Breast epithelium (tissue), 3 donors: ENCODE results near the gene PGM2.

ENCODE experiments used
- CTCF ChIP-seq, 3 donors: fragments of 450-650 bp; IDR thresholded peaks; one replicate each; pipeline ENCODE4 v1.5.1; 2016 to 2017; ENCODE audit warnings: antibody characterized with exemption in 3 of 3, mild to moderate bottlenecking in 3 of 3, moderate library complexity in 3 of 3
- POLR2A ChIP-seq: fragments of 450-650 bp; IDR thresholded peaks from one replicate; pipeline ENCODE4 v1.6.1; 2016; ENCODE audit warnings: antibody characterized with exemption, mild to moderate bottlenecking, moderate library complexity
- POLR2AphosphoS5 ChIP-seq, 3 donors: sonication (generic); formaldehyde crosslinking; IDR thresholded peaks; one replicate each; pipeline ENCODE4 v1.6.1; 2017; ENCODE audit warnings: antibody characterized with exemption in 3 of 3

GRCh38 chr4:37860266-37860665 is 33.8 kb downstream of the PGM2 start:
- TF ChIP-seq CTCF (IDR thresholded peaks at IDR 0.05) (no peak), POLR2A (no peak), POLR2AphosphoS5 (IDR thresholded peaks at IDR 0.05) (no peak)
